Activated naive CD4-positive, alpha-beta T cell treated with anti-CD3 and anti-CD28 coated beads for 36 hours (primary cell): Measurements from ENCODE around the gene NAA20. TPM values are rescaled to one million over a fixed set of nuclear protein-coding genes. Genes with fewer than 3 reads are reported as not detected.

Experiments
- CTCF ChIA-PET: fragments of 350-600 bp; sonication (Branson Sonifier 250); formaldehyde crosslinking; loops from one replicate; lab custom pipeline; 2021; ENCODE audit warnings: antibody characterized with exemption; lab: Charles Lee
- DNase-seq: peaks from one replicate; pipeline ENCODE4 v3.0.0-alpha.2; 2020
- H3K27ac Mint-ChIP-seq: one replicate; pipeline ENCODE4 v1.8.0; 2021; ENCODE audit warnings: mild to moderate bottlenecking, mixed read lengths
- H3K27me3 Mint-ChIP-seq: one replicate; pipeline ENCODE4 v1.8.0; 2021; ENCODE audit warnings: low read depth, mixed read lengths
- H3K36me3 Mint-ChIP-seq: one replicate; pipeline ENCODE4 v1.8.0; 2021; ENCODE audit warnings: low read depth, mixed read lengths
- H3K4me1 Mint-ChIP-seq: one replicate; pipeline ENCODE4 v1.8.0; 2021; ENCODE audit warnings: low read depth, mixed read lengths
- H3K4me3 Mint-ChIP-seq: one replicate; pipeline ENCODE4 v1.8.0; 2021; ENCODE audit warnings: mild to moderate bottlenecking, moderate library complexity, mixed read lengths
- H3K9me3 Mint-ChIP-seq: one replicate; pipeline ENCODE4 v1.8.0; 2021; ENCODE audit warnings: mixed read lengths
- intact Hi-C: fragments of 100-400 bp; cut with micrococcal nuclease; formaldehyde crosslinking; loops from one replicate; pipeline ENCODE4 v1.15.1; 2023
- total RNA-seq, 2 experiments: library from RNA; stranded (reverse); gene quantifications; one replicate each; pipeline ENCODE4 v1.2.3, GENCODE V29; 2021

Gene NAA20
- total RNA-seq, 2 experiments from 2014 or later, result 59.5 to 65.5 TPM

DNA sequence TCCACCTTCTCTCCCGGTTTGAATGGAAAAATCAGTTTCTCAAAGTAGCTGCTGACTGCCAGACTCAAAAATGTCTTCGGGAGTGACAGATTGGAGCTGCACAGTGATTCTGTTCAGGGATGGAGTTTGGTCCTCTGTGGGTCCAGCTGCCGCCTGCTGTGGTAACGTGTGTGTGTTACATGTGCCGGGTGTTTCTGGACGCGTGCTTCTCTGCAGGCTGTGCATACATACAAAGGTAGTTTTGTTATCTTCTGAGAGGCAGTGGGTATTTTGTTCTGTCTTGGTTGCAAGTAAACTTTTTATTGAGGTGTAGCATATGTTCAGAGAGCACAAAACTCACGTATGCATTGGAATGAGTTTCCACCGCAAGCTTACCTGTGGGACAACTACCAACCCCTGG lies 41.3 kb upstream of the NAA20 start:
- no peak overlapping the region for H3K4me3 Mint-ChIP-seq
- intact Hi-C loops, result no loop called here
- H3K9me3 Mint-ChIP-seq, result no peaks in the 10 kb centered on the region
- H3K27ac Mint-ChIP-seq, result no peak overlapping the region
- H3K27me3 Mint-ChIP-seq, result no peaks in the 10 kb centered on the region
- no peaks in the 10 kb centered on the region for H3K36me3 Mint-ChIP-seq
- CTCF ChIA-PET, result no interaction called here
- DNase-seq, result no peak
- H3K4me1 Mint-ChIP-seq, result peaks cover 3% of the 10 kb centered on the region

DNA sequence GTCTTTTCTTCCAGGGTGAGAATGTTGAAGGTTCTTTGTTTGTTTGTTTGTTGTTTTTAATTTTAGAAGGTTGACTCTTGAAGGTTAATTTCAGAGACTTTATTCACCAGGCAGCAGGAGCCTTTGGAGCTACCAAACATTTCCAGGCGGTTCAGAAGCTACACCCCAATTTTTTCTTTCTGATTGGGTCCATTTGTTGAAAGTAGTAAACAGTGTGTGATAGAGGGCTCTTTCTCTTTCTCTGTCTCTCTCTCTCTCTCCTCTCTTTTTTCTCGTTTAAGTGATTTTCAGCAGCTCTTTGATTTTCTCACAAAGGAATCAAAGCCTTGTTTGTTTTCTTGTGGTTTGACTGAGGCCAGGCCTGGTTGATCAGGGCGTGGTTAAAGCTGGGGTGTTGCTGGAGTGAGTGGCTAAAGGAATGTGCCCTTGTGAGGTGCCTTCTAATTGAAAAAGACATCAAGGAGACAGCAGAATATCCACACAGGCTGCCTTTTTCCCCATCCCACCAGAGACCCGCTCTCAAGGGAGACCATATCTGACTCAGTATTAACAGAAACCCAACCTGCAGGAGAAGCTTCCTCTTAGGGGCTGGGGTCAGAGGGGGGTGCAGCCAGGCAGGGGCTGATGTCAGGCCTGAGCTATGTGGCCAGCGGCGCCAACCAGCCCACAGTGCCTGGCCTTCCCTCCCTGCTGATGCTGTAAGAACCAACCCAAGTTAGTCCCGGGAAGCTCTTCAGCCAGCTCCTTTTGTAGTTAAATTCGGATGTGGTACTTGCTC lies 40.4 kb upstream of the NAA20 start:
- H3K9me3 Mint-ChIP-seq, result no peaks in the 10 kb centered on the region
- CTCF ChIA-PET, result interaction anchor here (1.5 kb wide), 1 partner anchor 18 kb away, joined by 3 read pairs; no protein-coding TSS in a partner anchor
- H3K27me3 Mint-ChIP-seq, result no peaks in the 10 kb centered on the region
- peaks cover 3% of the 10 kb centered on the region for H3K4me1 Mint-ChIP-seq
- H3K4me3 Mint-ChIP-seq, result no peak overlapping the region
- DNase-seq, result no peak
- intact Hi-C loops, result no loop called here
- H3K36me3 Mint-ChIP-seq, result no peaks in the 10 kb centered on the region
- H3K27ac Mint-ChIP-seq, result no peak overlapping the region

DNA sequence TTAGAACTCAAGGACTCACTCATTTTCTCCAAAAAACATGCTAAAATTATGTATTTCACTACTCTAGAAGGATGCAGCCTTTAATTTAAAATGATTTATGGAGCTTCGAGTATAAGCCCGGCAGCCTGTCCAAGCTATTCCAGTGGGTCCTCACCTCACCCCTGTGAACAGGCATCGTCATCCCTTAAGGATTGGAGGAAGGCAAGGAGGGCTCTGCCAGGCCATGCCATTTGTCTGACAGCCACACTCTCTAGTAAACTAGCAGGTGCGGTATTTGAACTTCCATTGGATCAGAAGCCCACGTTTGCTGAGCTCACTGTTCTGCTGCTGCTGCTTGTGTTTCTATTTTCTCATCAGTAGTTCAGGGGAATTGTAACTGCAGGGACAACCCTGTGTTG lies 39.8 kb upstream of the NAA20 start:
- intact Hi-C loops, result no loop called here
- Mint-ChIP-seq H3K27ac (no peak overlapping the region), H3K27me3 (no peaks in the 10 kb centered on the region), H3K4me3 (no peak overlapping the region), H3K4me1 (peaks cover 3% of the 10 kb centered on the region), H3K36me3 (no peaks in the 10 kb centered on the region), H3K9me3 (no peaks in the 10 kb centered on the region)
- DNase-seq, result no peak
- CTCF ChIA-PET, result interaction anchor here (1.5 kb wide), 1 partner anchor 17 kb away, joined by 3 read pairs; no protein-coding TSS in a partner anchor

DNA sequence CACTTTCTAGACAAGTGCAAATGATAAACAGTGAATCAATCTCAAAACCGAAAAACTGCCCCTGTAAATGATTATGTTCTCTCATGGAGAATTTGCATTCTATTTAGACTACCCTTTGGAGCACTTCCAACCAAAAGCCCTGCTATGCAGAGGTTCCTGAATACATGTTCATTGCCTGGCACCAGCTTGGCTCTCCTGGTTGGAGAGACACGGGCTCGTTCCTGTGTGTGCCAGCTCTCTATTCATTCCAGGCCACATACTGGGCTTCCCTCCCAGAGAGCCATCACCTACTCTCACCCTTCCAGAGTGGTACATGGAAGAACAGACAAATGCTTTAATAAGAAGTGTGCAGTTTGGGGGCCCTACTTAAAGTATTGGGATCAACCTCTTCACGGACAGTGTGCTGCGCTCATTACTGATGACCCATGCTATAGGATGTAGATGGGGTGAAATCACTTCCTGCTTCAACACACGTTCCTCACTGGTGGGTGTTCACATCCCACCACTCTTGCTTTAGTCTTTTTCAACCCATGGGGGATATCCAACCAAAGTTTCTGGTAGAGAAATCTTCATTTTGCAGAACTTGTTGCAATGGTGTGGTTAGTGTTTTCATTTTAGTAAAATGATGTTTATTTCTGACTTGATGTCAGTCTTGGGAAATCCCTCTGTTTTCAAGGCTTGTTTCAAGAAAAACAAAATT lies 38.5 kb upstream of the NAA20 start:
- Mint-ChIP-seq H3K4me1 (peaks cover 3% of the 10 kb centered on the region), H3K4me3 (no peak overlapping the region), H3K36me3 (no peaks in the 10 kb centered on the region), H3K27me3 (no peaks in the 10 kb centered on the region), H3K27ac (no peak overlapping the region), H3K9me3 (no peaks in the 10 kb centered on the region)
- intact Hi-C loops, result no loop called here
- DNase-seq, result no peak
- CTCF ChIA-PET, result interaction anchor here (1.5 kb wide), 1 partner anchor 16 kb away, joined by 3 read pairs; no protein-coding TSS in a partner anchor

DNA sequence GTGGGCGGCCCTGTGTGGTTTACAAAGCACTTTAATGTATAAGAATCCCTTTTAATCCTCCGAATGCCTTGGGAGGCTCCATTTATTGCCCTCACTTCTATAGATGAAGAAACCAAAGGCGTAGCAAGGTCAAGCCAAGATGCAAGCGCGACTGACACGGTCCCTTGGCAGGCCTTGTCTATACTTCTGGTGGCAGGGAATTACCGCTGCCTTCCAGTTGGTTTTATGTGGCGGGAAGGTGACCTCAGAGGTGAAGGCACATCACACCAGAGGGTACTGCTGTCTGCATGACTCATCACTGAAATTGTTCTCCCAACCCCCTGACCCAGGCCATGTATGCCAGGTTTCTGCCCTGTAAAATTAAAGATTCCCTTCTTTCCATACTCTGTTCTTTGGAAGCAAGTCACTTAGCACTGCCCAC lies 36.1 kb upstream of the NAA20 start:
- Mint-ChIP-seq H3K27ac (no peak overlapping the region), H3K4me1 (peaks cover 3% of the 10 kb centered on the region), H3K36me3 (no peaks in the 10 kb centered on the region), H3K4me3 (no peak overlapping the region), H3K27me3 (no peaks in the 10 kb centered on the region), H3K9me3 (no peaks in the 10 kb centered on the region)
- intact Hi-C loops, result no loop called here
- CTCF ChIA-PET, result interaction anchor here (0.6 kb wide), 1 partner anchor 371 kb away, joined by 5 read pairs; no protein-coding TSS in a partner anchor
- no peak for DNase-seq

DNA sequence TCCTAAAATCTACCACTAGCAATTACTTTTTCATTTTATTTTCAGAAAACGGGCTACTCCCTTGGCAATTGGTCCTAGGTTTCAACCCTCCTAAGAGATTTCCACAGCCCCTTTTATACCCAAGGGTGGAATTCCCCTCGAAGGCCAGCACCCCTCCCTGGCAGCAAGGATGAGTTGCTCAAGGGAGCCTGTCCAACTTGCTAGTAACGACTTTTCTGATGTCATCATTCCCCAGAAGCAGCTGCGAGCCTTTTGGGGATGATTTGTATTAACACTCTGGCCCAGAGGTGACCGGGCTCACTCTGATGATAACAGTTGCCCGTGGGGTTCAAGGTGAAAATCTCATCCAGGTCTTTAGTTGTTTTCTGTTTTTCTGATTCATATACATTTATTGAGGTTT lies 30.7 kb upstream of the NAA20 start:
- no peaks in the 10 kb centered on the region for H3K4me1 Mint-ChIP-seq
- no peaks in the 10 kb centered on the region for H3K36me3 Mint-ChIP-seq
- H3K4me3 Mint-ChIP-seq, result no peak overlapping the region
- no peak for DNase-seq
- no peaks in the 10 kb centered on the region for H3K9me3 Mint-ChIP-seq
- intact Hi-C loops, result no loop called here
- H3K27ac Mint-ChIP-seq, result no peak overlapping the region
- CTCF ChIA-PET, result interaction anchor here (0.6 kb wide), 1 partner anchor 9 kb away, joined by 3 read pairs; no protein-coding TSS in a partner anchor
- H3K27me3 Mint-ChIP-seq, result no peaks in the 10 kb centered on the region

DNA sequence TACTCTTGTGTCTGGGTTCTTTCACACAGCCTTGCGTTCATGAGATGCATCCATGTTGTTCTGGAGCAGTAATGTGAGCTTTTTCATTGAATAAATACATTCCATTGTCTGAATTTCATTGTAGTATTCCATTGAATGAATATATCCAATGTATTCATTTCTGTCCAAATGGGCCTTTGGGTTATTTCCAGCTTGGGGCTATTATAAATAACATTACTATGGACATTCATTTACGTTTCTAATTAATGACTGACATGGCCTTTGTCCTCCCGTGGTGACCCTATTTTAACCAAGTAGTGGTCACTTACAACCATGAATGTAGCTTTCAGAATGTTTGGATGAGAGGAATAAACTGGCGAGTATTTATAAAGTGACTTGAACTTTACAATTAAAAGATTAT lies 30.1 kb upstream of the NAA20 start:
- Mint-ChIP-seq H3K27me3 (no peaks in the 10 kb centered on the region), H3K9me3 (no peaks in the 10 kb centered on the region), H3K36me3 (no peaks in the 10 kb centered on the region), H3K27ac (no peak overlapping the region), H3K4me1 (no peaks in the 10 kb centered on the region), H3K4me3 (no peak overlapping the region)
- CTCF ChIA-PET, result interaction anchor here (0.6 kb wide), 2 partner anchors 8 to 28 kb away, joined by 3 read pairs; no protein-coding TSS in a partner anchor
- DNase-seq, result no peak
- intact Hi-C loops, result no loop called here

DNA sequence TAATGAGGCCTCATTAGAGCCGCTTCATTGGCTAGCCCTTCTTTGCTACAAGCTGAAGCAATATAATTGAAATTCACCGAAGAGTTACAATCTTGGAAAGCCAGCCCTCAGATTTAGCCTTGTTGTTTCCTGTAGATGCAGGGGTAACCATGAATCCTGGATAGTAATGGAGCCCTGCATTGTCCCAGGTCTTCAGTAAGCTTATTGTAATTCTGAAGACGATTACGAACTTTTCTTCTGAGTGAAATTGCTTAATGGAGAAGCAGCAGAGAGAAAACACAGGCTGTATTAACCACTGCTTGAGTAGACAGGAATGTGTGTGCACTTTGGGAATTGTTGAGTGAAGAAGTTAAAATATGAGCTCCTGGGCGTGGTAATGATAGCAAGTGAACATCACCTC lies 26.3 kb upstream of the NAA20 start:
- Mint-ChIP-seq H3K4me1 (no peaks in the 10 kb centered on the region), H3K27me3 (no peaks in the 10 kb centered on the region), H3K9me3 (no peaks in the 10 kb centered on the region), H3K36me3 (no peaks in the 10 kb centered on the region), H3K4me3 (no peak overlapping the region), H3K27ac (no peak overlapping the region)
- intact Hi-C loops, result no loop called here
- no peak for DNase-seq
- CTCF ChIA-PET, result no interaction called here

DNA sequence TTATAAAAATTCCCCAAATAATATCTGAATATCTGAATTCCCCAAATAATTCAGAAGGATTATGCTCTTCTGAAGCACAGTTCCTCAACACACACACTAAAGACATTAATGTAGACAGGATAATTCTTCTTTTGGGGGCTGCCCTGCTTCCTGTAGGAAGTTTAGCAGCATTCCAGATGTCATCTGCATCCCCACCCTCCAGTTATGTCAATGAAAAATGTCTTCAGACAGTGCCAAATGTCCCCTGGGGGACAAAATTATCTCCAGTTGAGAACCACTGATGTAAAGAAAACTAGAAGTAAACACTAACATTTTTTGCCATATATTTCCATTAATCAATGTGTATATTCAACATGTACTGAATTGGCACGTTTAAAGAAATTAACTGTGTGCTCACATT lies 25.9 kb upstream of the NAA20 start:
- CTCF ChIA-PET, result no interaction called here
- Mint-ChIP-seq H3K36me3 (no peaks in the 10 kb centered on the region), H3K9me3 (no peaks in the 10 kb centered on the region)

DNA sequence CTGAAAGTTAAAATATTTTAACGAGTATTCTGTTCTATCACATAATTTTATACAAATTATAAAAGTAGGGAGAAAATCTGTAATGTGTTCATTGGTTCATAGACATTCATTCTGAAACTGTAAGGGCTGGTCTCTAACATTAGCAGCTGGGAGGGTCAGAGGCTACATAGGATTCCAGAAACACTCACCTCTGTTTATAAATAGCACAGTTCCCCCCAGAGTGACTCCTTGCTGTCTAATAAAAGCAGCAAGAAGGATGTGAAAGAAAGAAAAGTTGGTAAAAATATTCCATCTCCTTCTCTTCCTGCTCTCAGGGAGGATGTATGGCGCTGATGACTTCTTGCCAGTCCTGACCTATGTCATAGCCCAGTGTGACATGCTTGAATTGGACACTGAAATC lies 25.3 kb upstream of the NAA20 start:
- no peaks in the 10 kb centered on the region for H3K9me3 Mint-ChIP-seq
- no peak overlapping the region for H3K4me3 Mint-ChIP-seq
- CTCF ChIA-PET, result no interaction called here
- intact Hi-C loops, result no loop called here
- no peak for DNase-seq
- no peaks in the 10 kb centered on the region for H3K4me1 Mint-ChIP-seq
- no peaks in the 10 kb centered on the region for H3K36me3 Mint-ChIP-seq
- no peak overlapping the region for H3K27ac Mint-ChIP-seq
- H3K27me3 Mint-ChIP-seq, result no peaks in the 10 kb centered on the region

More for the DNA sequence above, 25.9 kb upstream of the NAA20 start:
- no peak overlapping the region for H3K27ac Mint-ChIP-seq
- no peak for DNase-seq
- no peaks in the 10 kb centered on the region for H3K27me3 Mint-ChIP-seq
- no peak overlapping the region for H3K4me3 Mint-ChIP-seq
- intact Hi-C loops, result no loop called here
- H3K4me1 Mint-ChIP-seq, result no peaks in the 10 kb centered on the region

DNA sequence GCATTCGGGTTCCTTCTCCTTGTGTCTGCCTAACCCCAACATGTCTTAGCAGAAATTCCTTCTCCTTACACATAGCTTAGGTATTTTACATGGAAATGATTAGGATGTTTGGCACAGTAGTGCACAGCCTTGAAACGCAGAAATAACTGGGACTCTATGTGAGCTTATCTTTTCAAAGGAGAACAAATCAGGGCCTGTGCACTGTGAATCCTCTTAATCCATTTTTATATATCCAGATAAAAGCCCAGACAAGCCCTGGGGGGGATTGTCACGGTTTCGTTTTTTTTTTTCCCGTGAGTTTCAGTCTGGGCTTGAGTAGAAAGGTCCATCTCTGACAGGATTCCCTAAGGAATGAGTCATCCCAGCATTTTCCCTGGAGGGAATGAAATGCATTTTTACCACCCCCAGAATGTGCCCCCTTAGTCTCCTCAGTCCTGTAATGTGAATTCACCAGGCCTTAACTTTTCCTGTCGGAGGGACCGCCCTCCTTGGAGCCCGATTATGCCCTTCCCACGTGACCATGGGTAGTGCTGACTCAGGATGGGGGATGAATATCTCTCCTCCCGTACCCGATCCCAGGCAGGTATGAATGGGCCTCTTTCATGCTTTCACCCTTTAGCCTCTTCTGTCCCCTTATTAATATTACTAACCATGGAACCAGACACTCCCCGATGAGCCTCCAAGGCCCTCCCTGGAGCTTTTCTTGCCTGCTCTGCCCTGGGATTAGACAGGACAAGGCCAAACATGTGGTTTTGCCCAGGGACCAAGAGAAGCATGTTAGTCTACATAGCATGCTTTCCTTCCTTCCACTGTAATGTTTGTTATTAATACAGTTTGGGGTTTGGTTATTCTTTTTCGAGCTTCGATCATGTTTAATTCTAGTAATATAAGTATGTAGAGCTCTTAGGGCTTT lies 23.9 kb upstream of the NAA20 start:
- H3K4me1 Mint-ChIP-seq, result no peaks in the 10 kb centered on the region
- no peak overlapping the region for H3K27ac Mint-ChIP-seq
- no peak overlapping the region for H3K4me3 Mint-ChIP-seq
- no peaks in the 10 kb centered on the region for H3K36me3 Mint-ChIP-seq
- CTCF ChIA-PET, result interaction anchor here (0.7 to 3.1 kb wide), 7 partner anchors 57 to 1553 kb away, joined by 3 to 14 read pairs (median 5); no protein-coding TSS in a partner anchor
- no peaks in the 10 kb centered on the region for H3K9me3 Mint-ChIP-seq
- intact Hi-C loops, result no loop called here
- no peaks in the 10 kb centered on the region for H3K27me3 Mint-ChIP-seq
- no peak for DNase-seq
